ENCODE measurements around the gene CFAP210.

DNA sequence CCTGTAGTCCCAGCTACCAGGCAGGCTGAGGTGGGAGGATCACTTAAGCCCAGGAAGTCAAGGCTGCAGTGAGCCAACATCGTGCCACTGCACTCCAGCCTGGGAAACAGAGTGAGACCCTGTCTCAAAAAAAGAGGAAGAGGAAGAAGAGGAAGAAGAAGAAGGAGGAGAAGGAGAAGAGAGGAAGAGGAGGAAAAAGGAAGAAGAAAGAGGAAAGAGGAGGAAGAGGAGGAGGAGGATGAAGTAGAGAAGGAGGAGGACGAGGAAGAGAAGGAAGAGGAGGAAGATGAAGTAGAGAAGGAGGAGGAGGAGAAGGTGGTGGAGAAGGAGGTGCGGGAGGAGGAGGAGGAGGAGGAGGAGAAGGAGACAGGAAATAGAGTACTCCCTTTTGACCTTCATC, 38.0 kb downstream of the CFAP210 start:
- TF ChIP-seq, protein P1, sequence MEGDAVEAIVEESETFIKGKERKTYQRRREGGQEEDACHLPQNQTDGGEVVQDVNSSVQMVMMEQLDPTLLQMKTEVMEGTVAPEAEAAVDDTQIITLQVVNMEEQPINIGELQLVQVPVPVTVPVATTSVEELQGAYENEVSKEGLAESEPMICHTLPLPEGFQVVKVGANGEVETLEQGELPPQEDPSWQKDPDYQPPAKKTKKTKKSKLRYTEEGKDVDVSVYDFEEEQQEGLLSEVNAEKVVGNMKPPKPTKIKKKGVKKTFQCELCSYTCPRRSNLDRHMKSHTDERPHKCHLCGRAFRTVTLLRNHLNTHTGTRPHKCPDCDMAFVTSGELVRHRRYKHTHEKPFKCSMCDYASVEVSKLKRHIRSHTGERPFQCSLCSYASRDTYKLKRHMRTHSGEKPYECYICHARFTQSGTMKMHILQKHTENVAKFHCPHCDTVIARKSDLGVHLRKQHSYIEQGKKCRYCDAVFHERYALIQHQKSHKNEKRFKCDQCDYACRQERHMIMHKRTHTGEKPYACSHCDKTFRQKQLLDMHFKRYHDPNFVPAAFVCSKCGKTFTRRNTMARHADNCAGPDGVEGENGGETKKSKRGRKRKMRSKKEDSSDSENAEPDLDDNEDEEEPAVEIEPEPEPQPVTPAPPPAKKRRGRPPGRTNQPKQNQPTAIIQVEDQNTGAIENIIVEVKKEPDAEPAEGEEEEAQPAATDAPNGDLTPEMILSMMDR (IDR thresholded peaks at IDR 0.05): no peak
- TF ChIP-seq POLR2AphosphoS5 (IDR thresholded peaks at IDR 0.05) (no peak), POLR2A (IDR thresholded peaks at IDR 0.05) (no peak), EP300 (IDR thresholded peaks at IDR 0.05) (no peak)

All from suprapubic skin (tissue), 4 donors.